Fibroblast of upper back skin (primary cell): Measurements from ENCODE around the gene KLF7.

ENCODE experiments used
- DNase-seq: peaks from one replicate; pipeline ENCODE4 v3.0.0-alpha.2; 2013

The KLF7 gene

DNA sequence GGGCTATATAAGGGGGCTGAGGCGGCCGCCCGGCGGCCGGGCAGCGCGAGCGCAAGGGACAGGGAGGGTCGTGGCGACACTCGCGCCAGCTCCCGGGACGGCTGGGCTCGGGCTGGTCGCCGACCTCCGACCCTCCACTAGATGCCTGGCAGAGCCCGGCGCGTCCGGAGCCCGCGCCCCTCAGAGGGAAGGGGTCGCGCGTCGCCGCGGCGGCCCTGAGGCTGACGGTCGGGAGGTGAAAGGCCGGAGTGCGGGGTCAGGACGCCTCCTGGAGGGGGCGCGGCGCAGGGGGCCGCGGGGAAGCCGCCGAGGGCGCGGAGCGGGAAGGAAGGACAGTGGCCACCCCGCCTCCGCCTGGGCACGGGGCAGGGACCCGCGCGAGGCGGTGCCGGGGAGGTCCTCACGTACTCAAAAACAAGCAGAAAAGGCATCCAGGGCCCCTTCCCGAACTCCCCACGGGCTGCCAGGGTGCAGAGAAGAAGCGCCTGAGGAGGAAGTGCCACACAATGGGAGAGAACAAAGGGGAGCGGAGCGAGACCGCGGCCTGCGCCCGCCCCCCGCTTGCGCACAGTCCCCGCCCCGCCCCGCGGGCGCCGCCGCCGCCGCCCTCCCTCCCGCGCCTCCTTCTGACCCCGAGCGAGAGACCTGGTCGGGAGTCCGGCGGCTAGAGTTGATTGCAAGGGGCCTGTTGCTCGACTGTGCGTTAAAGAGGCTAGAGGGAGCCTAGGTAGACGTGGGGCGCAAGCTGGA is 776 bp upstream of the KLF7 start:
- DNase-seq, result peak; percentile 88

DNA sequence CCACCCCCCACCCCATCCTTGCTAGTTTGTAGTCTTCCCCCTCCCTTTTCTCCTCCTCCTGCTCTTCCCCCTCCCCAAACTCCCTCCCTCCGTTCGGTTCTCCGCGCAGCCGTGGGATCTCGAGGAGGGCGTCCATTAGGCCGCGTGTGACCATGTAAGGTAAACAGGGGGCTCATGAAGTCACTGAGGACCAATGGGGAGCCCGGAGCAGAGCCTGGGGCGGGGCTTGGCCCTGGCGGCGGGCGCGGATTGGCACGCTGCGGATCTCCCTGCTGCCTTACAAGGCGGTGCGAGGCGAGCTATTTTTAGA is 246 bp upstream of the KLF7 start:
- peak; percentile 100 for DNase-seq

DNA sequence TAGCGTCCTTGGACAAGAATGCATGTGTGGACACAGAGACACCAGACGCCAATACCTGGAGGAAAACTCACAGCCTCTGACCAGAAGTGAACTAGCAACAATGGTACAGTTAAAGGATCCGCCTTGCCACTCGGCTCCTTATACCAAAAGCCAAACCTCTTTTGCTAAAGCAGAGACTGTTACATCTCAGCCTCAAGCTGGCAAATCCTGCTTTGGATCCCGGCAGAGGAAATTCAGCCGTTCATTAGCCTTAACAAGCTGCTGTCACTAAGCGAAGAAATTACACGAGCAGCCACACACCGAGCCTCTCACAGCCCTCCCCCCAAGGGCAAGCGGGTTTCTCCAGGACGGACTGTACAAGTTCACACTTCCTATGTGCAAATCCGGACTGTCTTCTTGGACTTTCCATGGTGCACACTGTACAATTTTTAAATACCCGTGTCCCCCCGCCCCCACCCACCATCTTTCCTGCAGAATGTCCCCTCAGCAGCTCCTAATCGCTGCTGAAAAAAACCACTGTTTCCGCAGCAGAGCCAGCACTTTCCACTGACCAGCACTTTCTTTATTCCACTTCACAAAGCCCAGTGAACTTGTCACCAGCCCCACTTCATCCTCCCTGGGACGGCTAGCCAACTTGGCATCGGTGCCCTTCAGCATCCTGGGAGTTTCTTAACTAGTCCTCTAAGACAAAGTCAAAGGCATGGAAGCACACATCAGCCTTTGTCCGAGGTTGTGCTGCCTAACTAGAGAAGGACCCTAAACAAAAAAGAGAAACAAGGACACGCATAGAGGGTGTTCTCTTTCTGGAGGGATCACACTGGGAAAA is 1.5 kb downstream of the KLF7 start:
- peak; percentile 67 for DNase-seq

DNA sequence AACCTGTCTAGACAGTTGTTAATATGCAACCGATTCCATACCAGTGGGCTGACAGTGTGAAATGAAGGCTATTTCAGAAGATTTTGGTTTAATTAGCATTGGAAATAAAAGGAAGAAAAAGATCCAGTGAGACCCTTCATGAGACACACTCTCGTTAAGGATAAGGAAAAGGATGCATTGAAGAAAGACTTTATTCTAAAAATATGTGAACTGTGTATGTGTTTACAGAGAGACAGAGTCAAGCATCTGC is 2.1 kb downstream of the KLF7 start:
- no peak for DNase-seq

DNA sequence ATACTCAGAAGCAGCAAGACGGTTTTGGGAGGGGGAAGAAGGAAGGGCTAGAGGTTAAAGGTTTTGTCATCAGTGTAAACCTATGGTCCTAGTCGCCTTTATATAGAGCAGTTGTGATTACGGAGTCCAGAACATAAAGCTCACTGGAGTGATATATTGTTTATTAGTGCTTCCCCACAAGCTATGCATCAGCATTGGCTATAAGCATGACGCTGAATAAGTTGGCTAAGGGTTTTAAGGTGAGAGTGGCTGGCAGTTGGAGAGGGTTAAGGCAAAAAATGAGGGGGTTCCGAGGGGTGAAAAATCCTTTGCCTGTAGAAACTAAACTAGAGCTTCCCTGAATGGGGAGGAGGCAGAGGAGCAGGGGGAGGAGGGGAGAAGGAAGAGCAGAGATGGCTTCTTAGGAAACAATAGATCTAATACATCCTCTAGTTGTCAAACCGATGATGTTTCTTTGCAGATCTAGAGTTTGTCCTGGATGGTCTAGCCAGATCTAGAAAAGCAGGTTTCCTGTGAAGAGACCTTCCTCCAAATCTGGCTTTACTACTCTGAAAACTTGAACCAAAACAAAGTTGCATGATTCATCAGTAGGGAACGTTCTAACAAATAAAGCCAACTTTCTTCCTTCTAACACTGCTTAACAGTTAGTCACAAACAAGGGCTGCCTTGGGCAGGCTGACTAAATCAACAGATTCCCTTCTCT is 2.5 kb downstream of the KLF7 start:
- peak; percentile 91 for DNase-seq

DNA sequence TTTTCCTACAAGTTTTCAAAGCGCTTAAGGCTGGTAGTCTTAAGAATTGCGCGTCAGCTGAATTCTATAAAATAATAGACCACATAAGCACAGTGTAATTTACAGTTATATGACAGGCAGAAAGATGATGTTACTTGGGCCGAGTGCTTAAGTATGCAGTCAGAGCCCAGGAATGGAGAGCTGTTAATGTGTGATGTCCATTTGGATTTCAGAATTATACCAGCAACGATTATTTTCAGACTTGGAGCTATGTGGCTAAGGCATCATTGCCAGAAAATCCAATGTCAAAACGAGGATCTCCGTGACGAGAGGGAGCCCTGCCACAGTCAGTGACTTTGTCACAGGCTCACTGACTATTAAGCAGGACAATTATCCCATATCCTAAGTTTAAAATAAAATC is 3.4 kb downstream of the KLF7 start:
- peak; percentile 80 for DNase-seq

DNA sequence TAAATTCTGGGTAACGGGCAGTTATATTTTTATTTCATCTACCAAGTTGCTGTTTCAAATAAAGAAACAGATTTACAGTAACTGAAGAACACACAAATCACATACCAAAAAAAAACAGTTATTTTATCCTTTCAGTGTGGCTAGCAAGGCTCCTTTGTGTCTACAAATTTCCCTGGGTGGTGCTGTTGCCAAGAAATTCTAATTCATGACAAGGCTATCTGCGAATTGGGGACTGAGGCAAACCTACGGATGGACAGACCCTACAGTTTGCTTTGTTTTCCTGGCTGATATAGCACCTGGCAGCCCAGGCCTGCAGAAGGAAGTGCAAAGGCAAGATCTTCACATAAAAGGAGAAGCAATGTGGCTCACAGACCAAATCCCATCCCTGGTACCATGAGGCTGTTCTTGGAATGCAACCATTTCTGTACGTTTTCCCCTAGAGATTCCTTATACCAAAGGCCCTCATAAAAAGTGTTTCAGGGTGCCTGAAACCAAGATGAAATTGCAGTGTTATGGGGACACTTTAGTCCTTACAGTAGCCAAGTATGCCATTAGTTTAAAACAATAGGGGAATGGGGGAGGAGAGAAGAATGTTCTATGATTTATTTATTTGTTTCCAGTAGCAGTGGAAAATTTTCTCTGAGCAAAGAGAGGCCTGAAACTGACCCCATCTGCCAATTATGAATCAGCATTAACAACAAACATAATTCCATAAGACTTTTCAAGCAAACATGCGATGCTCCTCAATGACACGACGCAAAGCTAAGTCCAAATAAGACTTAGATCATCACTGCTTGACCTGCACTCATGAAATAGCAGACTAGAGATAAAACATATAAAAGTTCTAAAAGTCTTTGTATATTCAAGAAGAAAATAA is 4.3 kb downstream of the KLF7 start:
- no peak for DNase-seq

DNA sequence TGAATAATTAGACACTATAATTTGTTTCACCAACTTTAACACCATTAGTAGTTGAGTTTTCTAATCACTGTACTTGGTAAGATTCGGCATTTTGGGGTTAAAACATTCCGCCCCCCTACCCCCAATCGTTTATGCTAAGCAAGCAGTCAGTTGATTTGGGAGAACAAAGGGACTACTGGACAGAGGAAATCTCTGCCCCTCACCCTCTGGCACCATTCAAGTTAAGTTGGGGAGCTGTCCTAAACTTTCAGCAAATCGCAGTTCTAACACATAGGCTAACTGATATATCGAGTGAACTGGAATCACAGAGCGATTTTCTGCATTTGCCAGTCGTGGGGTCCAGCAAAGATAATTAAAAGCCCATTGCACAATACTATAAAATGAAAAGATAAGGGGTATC is 5.6 kb downstream of the KLF7 start:
- no peak for DNase-seq

DNA sequence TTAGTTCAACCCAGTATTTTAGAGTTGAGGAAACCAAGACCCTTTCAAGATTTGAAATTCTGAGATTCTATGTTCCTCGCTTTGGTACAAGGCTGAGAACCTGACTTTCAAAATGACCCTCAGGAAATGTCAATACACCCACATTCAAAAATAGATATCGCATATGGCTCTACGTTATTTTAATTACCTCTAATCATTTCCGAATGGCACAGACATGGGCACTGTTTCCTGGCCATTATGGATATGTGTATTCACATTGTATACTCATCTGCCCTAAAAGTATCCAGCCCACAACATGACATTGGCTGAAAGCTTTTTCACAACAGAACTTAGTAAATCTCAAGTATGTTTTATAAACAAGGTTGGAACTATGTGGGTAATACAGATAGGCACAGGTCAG is 6.7 kb downstream of the KLF7 start:
- no peak for DNase-seq

DNA sequence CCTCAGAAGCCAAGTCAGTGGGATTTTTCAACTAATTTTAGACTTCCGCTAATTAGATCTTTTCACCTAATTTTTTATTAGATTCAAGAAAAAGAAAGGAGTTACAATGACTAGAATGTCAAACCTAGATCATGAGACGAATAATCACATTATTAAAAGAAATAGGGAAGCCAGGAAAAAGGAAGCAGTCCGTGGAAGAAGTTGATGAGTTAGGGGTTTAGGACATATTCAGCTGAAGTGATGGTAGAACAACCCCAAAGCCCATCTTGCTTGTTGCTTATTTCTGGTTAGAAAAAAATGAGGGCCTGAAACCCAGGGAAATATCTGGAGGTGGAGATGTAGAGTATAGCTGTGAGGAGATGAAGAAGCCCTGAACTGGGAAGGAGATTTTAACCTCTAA is 8.0 kb downstream of the KLF7 start:
- no peak for DNase-seq

DNA sequence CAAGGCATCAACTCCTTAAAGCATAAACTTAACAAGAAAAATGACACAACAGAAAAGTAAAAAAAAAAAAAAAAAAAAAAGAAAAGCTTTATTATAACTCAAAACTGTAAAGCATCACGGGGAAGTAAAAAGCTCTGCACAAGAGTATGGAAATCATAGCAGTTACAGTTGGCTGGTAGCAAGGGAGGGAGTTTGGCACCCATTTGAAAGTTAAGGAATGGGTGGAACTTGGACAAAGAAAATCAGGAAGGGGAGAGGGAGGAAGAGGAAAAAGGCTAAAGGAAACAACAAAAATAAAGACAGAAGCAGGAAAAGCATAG is 8.6 kb downstream of the KLF7 start:
- DNase-seq, result no peak

DNA sequence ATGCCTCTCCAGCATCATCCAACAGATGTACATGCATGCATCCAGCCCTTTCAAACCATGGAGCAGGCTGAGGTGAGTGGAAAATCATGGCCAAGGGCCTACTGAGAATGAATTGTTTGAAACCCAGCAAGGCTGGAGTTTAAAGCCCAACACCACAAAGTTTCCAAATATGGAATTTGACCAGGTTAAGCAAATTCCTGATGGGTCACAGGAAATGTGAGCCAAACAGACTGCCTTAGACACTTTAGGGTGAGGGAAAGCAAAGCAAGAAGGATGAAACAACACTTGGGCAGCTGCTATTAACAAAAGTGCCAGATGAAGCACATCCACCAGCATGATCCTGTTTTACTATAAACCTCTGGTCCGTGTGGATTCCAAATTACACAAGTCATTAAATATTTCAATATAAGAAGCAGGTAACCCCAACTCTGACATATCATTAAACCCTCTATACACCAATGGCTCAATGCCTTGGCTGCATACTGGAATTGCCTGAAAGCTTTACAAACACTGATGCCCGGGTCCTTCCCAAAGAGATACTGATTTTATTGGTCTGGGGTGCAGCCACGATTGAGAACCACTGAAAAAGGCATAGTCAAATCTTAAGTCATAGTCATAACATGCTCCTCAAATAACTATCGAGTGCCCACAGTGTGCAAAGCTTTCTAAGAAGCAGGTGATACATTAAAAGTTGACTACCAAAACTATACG is 9.1 kb downstream of the KLF7 start:
- DNase-seq, result peak; percentile 52

DNA sequence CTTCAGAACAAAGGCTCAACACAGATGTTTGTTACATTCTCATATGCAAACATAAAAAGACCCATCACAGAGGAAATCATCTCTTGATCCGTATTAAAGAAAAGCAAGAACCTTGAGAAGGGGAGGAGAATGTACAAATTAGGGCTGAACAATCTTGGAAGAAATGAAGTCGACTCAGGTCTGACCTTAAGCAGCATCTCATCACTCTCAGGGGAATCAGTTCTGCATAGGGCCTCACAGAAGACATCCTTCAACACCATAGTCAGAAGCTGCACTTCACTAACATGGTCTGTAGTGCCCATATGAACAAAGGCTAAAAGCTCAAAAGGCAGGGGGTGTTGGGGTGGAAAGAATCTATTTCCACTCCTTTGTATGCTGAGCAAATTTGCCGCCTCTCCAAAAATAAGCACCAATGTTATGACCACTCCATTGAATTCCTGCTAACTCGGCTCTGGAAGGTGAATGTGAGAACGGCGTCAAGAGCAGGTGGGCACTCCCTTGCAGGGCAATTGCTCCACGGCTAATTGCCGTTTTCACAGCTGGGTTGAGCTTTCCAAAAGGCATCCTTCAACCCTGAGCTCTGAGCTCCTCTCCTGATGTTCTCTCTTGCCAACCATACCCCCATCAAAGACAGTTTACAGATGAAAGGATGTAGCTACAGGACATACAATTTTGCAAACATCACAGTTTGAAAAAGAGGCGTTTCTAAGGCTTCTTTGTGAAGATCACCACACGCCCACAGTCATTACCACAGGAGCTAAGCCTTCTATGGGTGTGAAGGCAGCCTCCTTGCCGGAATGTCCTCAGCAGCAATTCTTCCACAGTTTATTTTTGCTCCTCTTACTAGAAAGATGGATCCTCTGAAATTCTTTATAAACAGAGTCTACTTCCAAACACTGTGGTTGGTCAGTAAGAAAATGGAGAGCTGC is 10.0 kb downstream of the KLF7 start:
- no peak for DNase-seq

DNA sequence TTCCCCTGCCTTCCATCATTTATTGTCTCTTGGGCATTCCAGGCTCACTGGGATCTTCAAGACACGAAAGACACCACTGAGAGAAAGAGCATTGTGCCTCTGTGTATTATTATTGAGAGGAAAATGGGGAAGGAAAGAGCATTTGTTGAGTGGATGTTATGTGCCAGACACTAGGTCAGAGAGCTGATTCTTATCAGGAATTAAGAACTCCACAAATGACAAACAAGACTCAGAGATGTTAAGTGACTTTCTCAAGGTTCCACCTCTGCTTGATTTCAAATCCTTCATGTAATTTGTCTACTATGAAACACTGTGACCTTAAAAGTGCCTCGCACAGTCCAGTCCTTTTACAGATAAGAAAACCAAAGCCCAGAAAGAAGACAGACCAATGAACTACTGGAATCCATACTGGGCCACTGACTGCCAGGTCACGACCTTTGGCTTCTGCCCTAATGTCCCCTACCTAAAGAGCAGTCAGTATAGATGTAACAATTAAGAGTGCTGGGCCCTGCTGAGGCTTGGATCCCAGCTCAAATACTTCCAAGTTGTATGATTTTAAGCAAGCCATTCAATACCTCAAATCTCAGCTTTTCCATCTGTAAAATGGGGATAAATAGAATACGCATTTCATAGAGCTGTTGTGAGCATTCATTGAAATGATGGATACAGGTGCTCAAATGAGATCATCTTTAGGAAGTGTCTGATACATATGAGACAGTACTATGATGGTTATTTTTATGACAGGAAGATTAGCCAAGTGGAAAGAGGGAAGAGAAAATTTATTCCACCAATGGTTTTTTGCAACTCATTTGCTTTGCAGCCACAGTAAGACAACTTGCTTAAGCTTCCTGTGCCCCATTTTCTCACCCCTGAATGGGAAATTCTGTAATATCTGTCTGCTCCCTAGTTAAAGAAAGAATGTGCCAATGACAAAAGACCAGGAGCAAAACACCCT is 10.9 kb downstream of the KLF7 start:
- DNase-seq, result no peak

DNA sequence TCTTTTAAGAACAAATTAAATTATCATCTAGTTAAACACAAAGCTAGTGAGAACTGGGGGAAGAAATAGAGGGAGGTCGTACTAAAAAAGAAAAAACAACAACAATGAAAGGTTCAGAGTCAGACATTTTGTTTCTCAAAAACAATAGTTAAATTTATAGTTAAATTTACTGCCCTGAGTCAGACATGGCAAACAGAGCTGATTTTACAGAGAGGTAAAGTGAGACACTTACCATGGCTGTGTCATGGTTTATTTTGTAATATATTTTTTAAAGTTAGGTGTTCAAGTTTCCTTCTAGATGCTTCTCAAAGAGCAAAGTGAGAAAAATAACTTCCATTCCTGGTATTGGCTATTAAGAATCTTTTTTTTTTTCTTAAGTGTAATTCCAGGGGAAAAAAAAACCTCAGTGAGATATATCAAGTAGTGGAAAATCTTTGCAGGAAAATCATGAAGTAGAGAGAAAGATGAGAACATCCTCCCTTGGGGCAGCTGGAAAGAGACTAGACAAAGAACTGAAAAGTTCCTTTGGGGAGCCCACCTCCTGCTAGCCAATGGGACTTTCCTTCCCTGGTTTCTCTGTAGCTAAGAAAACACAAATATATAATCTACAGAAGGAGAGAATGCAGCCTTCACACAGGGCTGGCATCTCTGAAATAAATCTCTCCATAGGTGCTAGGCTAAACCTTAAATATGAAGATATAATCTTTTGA is 12.3 kb downstream of the KLF7 start:
- DNase-seq, result no peak

DNA sequence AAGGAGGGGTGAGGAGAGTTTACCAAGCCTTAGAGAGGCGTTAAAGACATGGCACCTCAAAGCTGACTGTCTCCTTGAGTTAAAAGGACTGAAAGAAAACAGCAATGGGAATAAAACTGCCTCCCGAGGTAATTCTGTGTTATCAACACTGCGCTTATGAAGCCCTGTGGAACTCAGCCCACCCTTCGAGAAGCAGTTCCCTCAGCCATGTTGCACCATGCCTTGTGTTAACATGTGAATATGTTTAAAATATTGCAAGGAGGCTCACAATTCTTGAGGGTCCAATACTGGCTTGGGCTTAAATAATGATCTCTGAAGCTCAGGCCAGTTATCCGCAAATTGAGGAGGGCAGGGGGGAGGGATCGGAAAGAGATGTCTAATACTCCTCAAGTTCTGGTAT is 14.7 kb downstream of the KLF7 start:
- DNase-seq, result no peak

DNA sequence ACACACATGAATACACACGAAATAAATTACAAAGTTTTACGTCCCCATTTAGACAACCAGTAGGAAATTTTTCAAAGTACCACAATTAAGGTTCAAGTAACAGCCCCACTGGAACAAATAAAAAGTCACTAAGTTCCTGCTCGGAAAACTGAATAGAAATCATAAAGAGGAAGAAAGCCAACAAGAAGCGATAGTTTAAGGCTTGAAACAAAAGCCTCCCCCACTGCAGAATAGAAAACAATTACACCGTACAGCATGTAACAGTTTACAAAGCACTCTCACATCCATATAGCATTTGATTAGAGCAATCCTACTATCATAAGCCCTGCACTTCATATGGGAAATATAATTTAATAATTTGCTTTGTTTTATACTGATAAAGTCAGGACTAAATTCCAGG is 15.5 kb downstream of the KLF7 start:
- DNase-seq, result no peak

DNA sequence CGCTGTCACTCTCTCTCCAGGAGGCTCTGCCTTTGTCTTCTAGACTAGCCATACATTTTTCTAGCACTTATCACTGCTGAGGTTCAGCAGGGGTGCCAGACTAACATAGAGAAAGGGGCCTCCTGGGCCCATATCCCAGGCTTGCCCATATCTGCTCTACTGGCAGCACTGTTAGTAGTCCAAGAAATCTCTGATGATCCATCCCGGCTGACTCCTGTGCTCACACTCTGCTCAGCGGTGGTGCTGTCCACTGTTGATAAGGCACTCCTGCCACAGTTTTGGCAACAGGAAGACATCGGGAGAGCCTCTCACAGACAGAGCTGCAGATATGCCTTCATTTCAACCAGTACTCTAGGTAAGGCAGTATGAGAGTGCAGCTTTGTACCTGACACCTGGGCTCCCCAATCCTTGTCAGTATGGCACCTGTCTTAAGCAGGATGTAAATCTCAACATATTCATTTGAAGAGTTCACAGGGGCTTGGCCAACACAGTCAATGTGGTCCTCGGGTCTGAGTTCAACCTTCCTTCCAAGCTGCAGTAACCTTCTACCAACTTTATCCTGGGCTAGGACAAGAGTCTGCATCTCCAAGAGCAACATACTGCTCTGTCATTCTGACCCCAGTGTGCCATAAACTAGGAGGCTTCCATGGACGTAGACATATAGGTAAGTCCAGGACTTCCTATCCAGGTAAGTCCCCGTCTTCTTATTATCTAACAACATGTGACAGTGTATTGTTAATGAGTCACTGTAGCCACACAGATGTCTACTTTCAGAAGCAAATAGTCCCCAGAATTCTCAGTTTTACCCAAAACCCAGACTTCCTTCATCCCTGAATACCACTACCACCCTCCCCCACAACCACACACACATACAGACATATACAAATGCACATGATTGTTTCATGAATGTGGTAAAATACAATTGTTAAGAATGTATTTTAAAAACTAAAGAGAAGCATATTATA is 16.2 kb downstream of the KLF7 start:
- peak; percentile 58 for DNase-seq

DNA sequence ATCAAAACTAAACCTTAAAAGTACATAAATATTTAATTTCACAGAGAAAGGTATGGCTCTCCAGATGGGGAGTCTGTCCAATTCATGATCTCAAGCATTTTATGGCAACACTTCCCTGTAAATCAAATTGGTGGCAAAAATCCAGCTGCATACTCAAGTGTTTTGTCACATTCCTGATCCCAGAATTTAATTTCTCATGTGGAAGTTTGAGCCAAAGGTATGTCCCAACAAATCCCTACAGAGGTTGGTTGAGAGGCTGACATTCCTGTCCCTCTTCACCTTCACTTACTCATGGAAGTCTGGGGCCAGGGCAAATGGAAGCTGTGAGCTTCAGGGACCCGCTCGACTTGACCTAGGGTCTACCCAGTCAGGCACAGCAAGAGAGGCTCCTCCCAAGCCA is 17.7 kb downstream of the KLF7 start:
- peak; percentile 96 for DNase-seq
